DMS 273 (cell line): ENCODE measurements around the gene RPA3.

Experiments
- DNase-seq: peaks from one replicate; lab custom pipeline; 2025; ENCODE audit not compliant: unreplicated experiment; lab: John Stamatoyannopoulos, UW

The RPA3 gene

DNA sequence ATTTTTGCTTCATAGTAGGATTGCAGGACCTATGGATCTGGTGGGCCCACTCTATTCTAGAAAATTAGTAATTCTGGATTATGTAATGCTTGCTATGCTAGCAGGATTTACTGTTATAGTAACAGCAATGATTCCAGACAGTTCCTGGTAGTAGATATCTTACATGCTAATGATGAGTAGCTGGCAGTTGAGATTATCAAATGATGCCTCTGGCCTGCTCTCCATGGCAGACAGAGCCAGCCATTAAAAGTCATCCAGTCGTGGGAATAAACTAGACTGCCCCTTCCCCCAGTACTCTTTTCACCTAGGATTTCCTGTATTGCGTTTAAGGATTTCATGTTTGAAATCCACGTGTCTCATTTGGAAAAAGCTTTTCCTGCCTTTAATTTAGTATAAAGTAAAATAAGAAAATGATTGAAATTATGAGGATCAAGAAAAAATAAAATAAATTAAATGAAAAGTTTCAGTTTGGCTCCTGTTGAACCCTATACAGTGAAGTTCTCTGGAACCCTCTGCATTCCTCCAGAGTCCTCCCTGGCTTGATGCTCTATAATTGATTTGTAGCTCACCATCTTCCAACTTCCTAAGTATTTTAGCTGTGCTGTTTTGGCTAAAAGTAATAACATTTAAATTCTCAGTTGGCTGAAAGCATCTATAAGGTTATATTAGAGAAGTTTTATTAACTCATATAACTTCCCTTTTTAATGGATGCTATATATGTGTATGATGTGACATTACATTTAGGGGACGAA lies 63.3 kb downstream of the RPA3 start:
- no peak for DNase-seq

DNA sequence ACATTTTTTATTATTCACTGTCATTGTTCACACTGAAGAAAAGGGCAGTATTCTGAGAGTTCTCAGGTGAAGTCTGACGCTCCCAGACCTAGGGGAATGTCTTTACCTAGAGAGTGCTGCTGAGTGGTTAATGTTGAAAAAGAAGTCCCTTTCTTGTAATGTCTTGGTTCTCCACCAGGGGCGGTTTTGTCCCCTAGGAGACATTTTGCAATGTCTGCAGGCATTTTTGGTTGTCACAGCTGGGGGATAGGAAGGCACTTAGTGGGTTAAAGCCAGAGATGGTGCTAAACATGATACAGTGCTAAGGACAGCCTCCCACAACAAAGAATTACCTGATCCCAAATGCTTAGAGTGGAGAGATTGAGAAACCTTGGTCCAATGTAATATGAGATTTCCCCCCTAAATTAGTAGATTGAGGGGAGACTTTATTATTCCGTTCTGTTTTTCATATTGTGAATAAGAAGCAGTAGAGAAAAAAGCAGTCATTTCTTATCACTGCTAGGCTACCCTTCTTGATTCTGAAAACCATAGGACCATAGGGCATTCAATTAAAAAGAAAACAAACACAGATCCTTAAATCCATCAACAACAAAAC lies 64.7 kb downstream of the RPA3 start:
- peak; percentile 71 for DNase-seq

DNA sequence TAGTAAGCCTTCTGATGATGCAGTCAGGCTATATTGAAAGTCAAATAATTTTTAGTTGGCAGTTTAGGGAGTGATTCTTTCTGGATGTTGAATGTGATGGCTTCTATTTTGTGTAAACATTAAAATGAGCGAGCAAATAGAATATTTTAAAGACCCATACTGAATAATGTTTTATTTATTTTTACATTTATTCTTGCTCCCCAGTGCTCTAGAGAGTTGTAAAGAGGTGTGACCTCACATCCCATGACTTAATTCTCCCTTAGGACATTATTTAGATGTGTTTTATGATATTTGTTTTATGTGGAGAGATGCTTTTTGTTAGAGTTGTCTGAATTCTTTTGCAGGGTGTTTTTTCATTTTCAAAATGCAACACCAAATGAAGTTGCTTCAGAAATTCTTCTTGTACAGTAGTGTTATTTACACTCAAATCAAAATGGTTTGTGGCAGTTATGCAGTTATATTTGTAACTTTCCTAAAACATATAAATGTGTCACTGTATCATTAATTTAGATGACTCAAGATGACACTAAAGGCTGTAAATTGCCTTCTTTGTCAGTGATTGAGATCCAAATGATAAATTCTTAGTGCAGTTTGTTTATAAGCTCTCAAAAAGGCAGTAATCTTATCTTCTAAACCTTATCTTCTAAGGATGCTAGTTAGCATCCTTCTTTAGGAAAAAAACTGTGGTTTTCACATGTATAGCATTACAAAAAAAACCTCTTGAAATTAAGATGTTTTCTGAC lies 65.4 kb downstream of the RPA3 start:
- DNase-seq: no peak

DNA sequence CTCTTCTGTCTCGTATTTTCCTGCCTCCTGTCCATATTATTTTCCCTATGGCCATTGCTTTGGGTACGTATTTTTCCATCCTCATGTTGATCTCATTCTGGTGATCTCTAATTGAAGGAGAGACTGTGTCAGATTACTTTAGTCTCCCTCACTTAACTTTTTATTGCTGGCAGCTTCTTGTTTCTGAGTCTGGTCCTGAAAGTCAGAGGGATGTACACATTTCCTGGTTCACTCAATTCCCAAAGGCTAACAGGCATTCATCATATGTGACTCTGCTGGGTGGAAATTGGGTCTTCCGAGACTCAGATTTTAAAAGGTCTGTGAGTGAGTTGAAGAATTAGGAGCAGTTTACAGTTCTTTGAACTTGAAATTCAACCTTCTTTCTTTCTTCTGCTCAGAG lies 66.9 kb downstream of the RPA3 start:
- DNase-seq: peak; percentile 18

DNA sequence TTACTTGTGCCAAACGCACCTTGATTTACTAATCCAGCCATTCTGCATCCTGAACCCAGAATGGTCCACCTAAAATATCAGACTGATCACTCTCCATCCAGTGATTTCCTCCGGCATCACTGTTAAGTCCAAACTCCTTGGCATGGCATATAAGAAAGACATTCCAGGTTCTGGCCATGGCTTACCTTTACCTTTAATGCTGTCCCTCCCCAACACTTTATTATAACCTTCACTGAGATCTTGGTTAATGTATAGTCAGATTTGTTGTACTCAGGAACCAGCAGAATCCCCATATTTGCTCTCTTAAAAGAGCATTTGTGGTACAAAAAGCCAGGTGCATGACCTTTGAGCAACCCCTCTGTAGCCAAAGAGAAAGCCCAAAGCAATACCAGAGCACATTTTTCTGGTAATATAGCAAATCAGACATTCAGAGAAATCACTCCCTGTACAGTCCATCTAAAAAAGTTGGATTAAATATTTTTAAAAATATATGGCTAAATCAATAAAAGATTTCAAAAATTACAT lies 67.7 kb downstream of the RPA3 start:
- DNase-seq: no peak

DNA sequence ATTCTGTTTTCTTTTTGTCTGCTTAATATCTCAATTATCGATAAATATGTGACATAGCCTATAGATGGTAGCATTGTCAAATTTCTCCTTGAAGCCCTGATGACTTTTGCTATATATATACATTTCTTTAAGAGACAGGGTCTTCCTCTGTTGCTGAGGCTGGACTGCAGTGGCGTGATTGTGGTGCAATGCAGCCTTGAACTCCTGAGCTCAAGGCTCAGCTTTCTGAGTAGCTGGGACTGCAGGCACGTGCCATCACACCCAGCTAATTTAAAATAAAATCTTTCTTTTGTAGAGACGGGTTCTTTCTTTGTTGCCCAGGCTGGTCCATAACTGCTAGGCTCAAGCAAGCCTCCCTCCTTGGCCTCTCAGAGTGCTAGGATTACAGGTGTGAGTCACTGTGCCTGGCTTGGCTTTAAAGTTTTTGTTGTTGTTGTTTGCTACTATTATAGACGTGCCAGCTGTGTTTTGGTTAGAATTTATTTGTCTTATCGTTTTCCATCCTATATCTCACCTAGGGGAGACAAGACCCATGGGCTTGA lies 70.8 kb downstream of the RPA3 start:
- DNase-seq: no peak

GRCh38 chr7:7642081-7642480 lies 76.3 kb downstream of the RPA3 start:
- no peak for DNase-seq

GRCh38 chr7:7641129-7641663 lies 77.2 kb downstream of the RPA3 start:
- peak; percentile 80 for DNase-seq

DNA sequence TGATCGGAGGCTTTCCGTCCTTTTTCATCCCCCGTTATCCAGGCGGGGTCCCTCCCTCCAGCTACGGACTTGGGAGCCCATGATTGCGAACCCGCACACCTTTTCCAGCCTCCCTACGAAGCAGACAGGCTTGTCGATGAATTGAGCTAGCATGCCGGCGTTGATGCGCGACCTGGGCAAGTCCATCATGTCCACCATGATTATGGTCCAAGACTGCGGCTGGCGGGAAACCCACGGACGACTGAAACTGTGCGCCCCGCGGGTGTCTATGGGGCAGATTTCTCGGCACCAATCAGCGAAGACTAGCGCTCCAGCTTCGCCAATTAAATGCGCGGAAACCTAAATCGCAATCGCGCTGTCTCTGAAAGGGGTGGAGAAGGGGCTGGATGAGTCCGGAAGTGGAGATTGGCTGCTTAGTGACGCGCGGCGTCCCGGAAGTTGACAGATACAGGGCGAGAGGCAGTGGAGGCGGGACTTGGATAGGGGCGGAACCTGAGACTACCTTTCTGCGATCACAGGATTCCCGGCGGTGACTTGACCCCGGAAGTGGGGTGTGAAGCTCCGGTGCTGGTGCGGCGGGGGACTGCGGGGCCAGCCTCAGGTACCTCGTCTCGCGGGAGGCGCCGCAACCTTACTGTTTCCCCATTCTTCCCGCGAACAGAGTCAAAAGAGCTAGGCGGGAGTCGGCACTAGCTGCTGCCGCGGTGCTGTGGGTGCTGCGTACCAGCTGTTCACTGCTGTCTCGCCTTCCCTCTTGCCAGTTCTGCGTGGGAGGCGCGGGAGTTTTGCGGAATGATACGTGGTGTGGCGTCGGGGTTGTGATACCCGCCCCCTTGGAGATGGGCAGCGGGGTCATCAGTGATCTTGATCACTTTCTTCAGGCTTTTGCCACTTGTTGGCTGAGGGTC lies 77.9 kb downstream of the RPA3 start, which contains the start of gene UMAD1:
TSS of gene UMAD1 (plus strand) at position 532 of the 908 bp plus-strand sequence. CDS start 32,620 bp downstream, outside the sequence.
- DNase-seq: peak; percentile 100

GRCh38 chr7:7639847-7640220 lies 78.6 kb downstream of the RPA3 start:
- DNase-seq: peak; percentile 83

GRCh38 chr7:7639421-7639820 lies 79.0 kb downstream of the RPA3 start:
- DNase-seq: no peak

- DNase-seq: no peak
Measured at GRCh38 chr7:7630626-7631329, 87.6 kb downstream of the RPA3 start.

DNA sequence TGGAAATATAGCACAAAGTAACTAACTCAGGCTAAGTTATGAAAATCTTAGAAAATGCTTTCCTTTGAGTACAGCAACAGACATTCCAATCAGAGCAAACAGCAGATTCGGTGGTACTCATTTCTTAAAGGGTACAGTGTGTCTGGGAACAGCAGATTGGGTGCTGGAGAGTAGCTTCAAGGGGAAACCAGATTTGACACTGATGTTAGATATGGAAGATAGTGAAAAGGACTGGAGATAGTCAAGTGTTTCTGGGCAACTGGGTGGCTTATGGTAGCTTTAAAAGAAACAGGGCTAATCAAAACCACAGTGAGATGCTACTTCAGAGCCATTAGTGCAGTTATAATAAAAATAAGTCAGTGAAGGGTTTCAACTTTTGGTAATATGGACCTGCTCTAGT lies 89.9 kb downstream of the RPA3 start:
- no peak for DNase-seq

DNA sequence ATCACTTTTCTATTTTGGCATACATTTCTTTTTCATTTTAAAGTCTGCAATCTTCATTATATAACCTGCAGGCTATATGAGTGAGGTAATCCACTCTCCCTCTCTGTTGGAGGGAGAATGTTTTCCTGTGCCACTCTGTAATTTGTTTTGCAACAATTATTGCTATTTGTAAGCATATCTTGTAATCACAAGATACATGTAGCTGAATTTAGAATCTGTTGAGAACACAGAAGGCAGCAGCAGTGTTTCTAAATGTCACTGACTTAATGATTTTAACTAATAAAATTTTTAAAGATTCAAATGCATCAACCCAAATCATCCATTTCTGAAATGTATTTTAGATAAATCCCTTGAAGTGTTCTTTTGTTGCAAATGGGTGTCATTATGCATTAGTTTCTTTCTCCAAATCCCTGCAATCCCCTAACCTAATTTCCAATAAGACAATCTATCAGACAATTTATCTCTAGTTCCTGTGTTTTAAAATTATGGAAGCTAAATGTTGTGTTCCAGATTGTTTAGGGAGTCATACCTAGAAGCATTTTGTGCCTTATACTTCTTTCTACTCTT lies 97.7 kb downstream of the RPA3 start:
- no peak for DNase-seq

DNA sequence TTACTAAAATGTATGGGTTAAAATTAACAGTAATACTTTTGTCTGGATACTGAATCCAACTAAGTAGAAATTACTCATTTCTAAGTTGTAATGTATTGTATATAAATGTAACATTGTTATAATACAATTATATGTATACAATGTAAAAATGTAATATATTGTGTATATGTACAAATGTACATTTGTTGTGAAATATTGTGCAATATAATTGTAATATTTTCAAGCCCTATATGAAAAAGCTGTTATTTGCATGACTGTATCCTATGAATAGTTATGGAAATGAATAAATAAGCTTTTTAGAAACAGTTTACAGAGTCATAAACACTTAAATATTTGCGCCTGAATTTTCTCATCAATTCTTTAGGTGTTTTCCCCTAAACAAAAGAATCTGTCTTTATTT lies 98.2 kb downstream of the RPA3 start:
- no peak for DNase-seq

DNA sequence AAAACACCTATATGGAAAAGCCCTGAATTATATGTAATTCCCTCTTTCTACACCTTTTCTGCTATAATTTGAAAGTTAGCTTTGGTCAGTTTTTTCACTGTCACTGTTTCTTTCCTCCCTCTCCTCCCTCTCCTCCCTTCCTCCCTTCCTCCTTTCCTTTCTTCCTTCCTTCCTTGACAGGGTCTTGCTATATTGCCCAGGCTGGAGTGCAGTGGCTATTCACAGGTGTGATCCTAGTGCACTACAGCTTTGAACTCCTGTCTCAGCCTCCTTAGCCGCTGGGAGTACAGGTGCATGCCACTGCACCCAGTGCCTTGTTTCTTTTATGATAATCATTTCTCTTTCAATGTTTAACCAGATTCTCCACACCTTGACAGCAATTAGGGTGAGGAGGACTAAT lies 100.0 kb downstream of the RPA3 start:
- DNase-seq: no peak

DNA sequence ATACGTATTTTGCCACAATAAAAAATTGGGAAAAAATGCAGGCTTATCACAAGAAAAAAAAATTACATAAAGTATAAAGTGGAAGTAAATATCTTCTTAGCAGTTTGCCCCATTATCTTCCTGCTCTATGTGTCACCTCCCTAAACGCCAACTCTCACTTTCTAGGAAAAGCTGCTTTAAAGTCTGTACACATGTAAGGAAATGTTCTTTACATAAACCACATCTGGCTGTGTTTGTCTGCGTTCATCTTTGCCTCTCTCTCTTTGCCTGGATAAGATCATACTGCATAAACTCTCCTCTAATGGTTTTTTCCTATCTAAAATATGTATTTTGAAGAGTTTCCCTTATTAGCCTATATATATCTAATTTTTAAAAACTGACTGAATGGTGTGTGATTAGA lies 100.9 kb downstream of the RPA3 start:
- no peak for DNase-seq

DNA sequence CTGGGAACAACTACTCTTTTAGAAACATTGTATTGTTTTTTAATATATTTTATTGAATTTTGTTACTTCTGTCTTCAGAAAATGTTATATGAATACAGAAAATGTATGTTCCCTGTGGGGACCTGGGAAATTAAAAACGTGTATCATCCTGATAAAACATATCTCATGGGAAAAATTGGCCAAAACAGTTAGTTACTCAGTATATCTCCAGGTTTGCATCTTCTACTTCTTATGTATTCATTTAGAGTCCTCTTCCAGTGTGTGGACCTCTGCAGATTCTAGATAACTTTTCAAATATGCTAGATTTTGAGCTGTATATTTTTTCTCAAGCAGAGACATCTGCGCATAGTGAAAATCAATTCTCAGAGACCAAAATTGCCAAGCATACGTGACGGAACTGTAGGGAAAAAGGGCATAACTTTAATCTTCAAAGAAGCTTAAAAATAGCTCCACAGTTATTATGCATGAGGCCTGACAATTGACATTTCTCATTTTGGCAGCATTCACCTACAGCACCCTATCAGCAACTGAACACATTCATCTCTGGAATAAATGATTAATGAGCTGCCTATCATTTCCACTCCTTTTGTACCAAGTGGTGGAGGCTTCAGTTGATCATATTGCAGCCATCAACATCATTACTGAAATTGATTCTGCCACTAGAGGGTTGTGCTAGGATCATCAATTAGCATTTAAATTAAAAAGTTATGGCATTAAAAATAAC lies 104.2 kb downstream of the RPA3 start:
- no peak for DNase-seq

DNA sequence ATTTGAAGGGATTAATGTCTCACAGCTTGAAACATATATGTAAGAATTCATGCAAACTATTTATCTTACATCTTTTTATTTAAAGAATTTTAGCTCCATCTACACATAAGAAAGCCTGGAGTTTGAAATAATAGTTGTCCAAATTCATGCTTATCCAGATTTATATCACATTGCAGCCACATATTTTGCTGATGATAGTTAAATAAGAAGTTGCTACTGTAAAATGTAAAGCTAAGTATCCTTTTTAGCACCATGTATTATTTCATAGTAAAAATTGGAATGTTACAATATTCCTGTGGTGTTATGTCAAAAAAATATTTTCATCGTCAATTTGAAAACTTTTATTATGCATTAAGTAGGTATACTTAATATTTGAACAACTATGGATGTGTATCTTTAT lies 105.2 kb downstream of the RPA3 start:
- no peak for DNase-seq
